Stimulated activated CD4-positive, alpha-beta T cell treated with anti-CD3 and anti-CD28 coated beads, Interleukin-12 subunit alpha, Interleukin-12 subunit beta, amount 100 ng/mL, for 4 hours (primary cell): ENCODE results near the gene FRMD4A.

Source experiments
- DNase-seq: peaks from one replicate; pipeline ENCODE4 v3.0.0-alpha.2; 2020

The FRMD4A gene

DNA sequence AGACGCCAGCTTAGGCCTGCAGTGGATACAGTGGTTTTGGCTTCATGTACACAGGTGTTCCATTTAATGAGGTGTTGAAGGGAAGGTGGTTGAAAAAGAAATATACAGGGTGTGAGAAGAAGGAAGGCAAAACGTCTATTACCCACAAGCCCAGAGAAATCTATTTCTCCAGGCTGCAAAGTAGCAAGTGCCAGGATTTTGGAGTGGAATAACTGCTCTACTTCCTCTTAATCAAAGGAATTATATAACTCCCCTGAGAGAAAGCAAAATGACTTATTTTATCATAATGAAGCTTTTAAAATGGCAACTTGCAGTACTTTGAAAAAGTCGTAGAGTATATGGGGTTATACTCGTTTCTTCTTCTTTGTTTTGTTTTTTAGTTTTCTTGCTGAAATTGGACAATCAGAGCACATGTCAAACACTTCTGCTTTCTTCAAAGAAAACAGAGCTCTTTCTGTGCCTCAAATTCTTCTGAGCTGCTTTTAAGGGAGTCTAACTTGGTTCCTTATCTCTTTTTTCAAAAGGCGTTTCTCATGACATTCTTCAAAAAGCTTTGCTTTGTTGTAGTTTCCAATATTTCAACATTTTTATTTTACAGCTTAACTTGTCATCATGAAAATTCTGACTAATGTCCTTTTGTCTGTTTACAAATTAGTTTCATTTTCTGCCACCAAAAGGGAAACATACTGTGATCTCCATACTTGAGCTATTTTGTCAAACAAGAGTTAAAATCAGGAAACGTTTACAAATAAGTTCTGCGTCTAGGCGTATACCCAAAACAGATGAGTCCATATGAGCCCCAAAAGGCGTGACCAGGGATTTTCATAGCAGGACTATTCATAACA lies 289.7 kb downstream of the FRMD4A start:
- DNase-seq, result no peak

DNA sequence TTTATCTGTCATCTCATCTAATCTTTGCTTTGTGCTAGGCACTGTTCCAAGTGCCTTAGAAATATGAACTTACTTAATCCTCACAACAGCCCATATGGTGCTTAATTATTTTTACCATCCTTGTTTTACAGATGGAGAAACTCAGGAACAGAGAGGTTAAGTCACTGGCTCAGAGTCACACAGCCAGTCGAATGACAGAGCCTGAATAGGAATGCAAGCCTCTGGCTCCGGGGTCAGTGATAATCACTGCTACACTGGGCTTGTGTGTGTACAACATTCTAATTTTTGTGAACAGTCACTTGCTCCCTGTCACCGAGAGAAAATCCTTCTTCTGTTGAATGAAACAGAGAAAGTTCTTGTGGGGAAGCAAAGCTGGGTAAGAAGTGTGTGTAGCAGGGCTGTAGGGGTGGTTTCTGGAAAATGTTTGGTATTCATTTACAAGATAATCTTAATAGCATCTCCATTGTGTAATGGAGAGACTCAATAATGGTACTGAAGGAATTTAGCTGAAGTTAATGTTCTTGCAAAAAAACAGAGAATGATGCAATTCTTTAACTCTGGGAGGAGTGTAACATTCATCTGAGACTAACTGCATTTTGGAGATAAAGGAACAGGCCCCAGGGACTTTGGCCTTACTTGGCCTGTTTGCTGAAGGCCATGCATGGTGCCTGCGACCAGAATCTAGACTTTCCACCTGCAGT lies 290.6 kb downstream of the FRMD4A start:
- DNase-seq, result no peak

DNA sequence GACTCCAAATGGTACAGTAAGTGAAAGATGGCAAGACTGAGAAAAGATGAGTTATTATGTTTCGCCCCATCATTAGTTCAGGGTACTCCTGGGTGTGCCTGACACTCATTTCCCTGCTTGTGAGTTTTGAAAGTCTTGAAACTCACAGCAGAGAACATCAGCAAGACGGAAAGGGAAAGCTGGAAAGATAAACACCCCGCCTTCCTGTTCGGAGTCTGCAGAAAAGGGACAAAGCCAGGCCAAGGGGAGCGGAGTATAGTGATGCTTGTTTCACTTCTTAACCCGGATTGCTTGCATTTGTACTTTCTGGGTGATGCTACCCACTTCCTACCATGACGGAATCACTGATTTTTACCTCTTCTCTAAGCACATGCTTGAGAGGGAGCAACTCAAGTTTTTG lies 294.5 kb downstream of the FRMD4A start:
- no peak for DNase-seq

DNA sequence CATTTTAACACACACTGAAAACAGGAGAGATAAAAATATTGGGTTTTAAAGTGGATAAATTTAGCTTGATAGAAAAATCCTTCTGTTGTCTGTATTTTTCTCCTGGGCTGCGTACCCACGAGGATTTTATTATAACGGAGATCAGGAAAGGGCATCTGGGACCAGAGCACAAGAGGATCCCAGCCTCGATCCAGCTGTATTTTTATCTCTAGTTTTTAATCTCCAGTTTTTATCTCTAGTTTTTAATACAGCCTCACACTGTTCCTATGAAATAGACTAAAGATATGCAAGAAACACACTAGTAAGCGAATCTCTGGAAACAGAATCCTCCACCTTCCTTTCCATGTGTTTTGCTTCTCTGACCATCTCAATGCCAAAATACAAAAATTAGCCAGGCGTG lies 295.2 kb downstream of the FRMD4A start:
- no peak for DNase-seq

DNA sequence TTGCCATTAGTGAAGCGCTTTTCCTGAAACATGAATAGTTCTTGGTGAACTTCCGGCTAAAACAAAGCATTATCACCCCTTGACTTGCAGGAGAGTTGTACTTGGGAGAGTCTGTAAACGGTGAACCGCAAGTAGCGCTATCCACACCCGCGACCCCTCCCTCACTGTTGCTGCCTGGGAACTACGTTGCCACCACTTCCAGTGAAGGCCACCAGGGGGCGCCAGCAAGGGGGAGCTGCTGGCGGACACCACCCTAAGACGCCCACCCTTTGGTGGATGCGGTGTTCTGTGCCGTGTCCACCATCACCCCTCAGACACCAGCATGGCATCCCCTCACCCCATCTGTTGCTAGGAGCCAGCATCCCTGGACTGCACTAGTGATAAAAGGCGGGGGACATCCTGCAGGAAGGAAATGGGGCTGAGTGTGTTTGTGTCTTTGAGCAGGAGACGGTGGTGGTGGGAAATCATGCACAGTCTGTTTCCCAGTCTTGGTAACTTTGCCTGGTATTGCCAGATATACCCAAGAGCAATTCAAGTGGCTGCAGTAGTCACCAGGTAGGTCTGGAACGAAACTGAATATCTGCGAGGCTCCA lies 298.2 kb downstream of the FRMD4A start:
- DNase-seq, result peak; percentile 43

DNA sequence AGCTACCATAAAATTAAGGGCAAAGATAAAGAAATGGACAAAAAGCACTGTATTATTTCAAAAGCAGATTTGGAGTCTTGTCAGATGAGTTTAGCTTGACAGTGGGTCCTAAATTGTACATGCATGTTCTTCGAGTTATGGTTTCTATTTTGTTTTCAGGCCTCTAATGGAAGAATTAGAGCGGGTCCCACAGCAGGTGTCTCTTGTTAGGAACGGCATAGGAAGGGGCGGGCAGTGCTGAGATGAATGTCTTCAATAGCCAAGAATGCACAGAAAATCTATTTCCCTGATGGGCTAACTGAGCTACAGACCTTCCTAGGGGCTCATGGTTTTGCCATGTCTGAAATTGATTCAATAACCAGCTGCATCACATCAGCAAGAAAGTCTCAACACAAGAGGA lies 304.4 kb downstream of the FRMD4A start:
- DNase-seq, result no peak

DNA sequence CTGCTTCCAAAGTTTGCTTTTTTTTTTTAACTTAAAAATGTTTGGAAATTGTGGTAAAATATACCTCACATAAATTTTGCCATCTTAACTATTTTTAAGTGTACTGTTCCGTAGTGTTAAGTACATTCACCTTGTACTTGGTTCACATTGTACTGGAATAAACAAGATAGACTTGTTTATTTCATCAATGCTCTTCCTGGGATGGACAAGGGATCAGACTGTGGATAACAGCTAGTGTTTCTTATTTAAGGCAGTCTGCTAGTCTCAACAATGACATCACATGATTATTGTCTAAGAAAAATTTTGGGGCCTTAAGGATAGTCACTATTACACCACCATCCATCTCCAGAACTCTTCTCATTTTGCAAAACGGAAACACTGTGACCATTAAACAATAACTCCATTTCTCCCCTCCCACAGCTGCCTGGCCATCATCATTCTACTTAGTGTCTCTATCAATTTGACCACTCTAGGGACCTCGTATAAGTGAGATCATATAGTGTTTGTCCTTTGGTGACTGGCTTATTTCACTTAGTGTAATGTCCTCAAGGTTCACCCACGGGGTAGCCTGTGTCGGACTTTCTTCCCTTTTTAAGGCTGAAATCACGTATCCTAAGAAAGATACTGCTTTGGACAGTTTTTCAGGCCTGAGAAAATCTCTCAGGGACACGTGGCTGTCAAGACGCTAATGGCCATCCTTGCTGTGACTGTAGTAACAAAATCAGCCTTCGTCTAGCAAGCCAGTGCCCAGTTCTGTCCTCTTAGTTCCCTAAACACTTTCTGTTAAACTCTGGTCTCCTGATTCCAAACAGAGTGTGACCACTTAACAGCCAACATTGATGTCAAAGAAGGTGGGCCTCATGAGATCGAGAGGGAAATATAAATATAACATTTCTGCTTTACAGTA lies 305.2 kb downstream of the FRMD4A start:
- DNase-seq, result no peak

DNA sequence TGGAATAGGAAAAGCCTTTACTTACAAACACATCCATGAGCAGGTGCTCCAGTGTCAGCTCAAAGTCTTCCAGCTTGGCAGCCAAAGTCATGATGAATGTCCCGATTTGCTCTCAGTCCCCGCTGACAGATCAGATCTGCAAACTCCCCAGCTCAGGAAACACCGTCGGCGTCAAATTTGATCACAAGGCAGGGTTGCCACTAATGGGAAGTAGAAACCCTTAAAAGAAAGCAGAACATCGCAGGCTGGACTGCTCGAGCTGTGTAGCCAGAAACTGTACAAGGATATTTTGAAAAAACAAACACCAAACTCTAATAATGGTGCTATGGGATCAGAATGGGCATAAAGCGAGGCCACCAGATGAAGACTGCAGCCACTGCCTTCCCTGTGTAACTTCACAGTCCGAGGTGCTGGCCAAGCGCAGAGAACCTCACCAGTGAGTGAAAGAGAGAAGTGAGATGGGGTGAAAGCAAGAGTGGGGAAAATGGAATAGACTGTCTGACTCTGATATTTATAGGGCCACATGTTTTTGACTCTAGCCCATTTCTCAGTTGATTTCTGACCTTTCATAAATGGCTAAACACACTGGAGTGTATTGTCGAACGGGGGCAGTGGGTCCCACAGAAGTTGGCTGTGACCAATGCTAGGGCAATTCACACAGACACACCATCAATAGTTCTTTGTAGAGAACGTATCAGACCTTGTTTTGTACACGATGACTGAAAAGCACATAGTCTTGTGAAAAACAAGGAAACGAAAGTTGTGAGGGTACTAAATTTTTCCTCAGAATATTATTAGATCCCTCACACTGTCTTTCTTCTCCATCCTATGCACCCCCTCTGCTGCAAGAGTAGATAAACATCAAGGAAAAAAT lies 306.2 kb downstream of the FRMD4A start:
- DNase-seq, result no peak

DNA sequence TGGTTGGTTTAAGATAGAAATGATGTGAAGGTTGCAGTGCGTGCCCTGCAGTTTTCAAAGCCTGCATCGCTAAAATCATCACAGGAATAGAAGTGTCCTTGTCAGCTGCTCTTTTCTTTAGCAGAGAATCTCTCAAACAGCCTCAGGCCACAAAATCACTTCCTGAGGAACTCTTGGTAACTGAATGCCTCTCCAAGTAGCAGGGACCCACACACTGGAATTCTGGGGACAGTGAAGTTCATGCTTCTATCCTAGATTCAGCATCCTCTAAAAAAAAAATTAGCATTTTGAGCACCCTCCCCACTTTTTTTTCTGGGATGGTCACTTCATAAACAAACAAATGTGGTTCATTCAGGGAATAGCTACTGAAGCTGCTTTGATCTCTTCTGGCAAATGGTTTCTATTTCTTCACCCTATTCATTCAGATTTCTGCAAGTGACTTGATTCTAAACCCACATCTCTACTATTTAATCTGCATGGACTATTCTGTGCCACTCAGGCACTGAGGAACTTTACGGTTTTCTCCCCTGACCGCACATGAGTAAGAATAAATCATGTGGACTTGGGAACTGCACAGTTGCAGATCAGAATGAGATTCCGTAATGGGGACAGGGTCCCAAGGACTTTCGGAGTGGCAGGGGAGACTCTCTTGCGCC lies 306.9 kb downstream of the FRMD4A start:
- no peak for DNase-seq

DNA sequence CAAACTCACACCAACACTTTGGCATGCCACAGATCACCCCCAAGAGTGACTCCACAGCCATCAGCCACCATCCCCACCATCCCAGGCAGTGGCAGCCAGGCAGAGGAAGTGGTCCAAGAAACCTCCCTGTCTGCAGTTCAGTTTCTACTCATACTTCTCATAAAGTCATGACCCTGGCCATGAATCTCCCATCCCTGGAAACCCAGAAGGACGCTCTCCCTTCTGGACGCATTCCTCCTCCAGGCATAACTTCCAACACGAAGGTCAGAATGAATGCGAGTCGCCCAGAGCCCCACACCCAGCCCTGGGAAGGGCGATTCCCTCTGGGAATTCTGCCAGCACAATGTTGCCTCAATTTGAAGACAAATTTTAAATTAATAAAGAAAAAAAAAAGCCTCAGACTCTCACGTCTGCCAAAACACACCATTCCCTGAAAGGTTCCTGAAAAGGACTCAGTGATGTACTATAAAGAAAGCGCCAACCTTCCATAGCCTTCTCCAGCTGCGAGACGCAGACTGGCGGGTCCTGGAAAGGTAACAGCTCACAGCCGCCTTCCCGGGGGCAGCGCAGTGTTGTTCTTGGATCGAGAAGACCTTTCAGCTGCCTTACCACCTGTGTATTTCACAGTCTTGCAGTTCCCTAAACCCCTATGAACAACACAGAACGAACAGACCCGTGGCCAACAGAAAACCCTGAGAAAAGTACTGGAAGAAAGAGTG lies 307.6 kb downstream of the FRMD4A start:
- DNase-seq, result no peak

DNA sequence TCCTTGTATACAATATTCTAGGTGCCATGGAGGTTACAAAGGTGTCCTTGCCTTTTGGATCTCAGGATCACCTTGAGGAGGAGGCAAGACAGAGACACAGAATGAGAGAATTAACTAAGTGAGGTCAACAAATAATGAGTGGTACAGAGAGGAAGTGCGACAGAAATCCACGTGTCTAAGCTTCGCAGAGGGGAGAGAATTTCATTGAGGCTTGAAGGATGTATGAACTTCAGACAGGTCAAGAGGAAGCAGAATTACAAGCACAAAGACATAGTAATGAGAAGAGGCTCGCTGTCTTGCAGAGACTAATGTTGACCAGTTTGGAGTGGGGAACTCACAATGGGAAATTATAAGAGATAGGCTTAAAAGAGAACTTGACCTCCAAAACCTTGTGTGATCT lies 308.7 kb downstream of the FRMD4A start:
- no peak for DNase-seq

DNA sequence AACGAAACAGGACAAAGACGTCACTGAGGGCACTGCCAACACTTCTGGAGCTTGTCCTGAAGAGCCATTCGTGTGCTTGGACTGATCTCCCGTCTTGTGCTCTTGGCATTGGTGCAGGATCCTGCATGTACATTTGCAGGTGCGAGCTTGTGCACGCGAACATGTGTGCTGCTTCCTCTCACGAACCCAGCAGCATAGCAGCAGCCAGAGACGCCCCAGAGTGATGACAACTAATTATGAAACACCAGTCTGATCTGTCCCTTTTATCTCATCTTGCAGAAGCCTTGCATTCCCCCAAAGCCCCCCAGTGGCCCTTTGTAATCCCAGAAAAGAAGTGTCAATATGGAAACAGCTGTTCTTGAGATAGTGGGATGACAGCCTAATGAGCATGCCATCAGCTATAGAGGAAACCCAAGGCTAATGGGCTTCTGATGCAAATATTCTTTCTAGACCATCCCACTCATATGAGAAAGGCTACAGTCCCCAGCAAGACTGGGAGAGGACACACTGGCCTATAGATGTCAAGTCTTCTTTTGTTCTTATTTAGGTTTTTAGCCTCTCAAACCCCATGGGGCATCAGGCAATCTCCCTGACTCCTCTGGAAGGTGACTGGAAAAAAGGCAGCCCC lies 310.6 kb downstream of the FRMD4A start:
- DNase-seq, result no peak

DNA sequence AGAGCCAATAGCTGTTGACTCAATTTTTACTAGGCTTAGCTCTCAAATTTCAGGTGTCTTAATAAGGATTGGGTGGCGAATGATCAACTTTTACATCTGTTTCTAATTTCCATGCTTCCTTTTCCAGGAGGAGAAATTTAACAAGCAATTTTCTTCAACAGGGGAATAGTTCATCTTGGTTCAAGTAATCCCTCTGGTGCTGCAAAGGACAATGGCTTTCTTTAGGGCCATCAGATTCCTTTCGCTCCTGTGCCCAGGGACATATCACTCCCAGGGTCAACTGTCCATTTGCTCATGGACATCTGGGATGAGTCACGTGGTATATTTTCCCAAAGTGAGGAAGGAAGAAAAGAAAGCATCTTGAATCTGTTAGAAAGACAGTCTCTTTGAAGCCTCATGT lies 313.3 kb downstream of the FRMD4A start:
- DNase-seq, result no peak

DNA sequence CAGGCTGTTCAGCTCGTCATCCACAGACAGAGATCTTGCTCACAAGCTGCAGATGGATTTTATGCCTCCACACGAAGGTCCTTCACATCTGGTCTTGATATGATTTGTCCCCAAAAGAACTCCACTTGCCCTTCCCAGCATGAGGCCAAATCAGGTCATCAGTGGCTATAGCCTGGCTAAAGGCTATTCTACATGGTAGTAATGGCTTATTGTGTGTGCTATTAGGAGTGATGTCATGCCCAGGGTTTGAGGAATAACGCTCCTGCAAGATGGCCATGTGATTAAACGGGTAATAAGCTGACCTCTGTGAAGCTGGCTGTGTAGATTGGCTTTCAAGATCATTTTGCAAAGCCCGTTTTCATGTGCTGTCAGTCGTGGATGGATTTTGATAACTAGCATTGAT lies 313.8 kb downstream of the FRMD4A start:
- DNase-seq, result no peak

DNA sequence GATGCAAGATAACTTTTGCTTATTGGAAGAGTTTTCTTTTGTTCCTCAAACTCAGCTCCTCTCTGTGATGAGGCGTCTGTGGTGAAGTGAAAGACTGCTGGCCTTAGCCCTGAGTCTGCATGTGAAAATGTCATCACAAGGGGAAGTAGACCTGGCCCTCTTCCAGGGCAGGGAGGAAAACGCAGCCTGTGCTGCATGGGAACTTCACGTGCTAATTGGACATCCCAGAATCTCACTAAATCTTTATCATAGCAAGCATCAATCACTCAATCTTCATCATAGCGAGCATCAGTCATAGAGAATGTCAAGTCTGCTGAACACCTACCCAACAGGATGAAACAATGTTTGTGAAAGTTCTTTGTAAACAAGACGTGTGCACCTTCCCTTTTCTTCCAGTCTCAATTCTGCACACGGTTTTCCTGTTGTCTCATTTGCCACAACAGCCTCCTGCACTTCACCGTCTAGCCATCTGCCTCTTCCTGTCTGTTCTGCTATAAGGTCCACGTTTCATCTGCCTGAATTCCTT lies 314.6 kb downstream of the FRMD4A start:
- DNase-seq, result no peak

DNA sequence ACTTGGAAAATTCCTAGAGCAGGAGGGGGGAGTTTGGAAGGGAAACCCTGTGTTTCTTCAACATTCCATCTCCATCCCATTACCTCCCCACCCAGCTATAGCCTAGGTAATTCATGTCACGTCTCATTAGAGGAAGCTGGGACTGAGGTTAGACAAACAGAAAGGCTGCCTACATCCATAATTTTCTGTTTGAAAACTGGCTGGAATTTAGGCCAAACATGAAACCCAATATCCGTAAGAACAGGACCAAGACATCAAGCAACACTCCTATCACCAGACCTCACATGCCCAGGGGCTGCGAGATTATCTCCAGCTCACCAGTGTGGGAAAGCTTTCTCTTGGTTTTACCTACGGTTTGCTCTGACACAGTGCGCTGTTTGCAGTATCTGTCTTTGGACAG lies 316.3 kb downstream of the FRMD4A start:
- DNase-seq, result no peak

DNA sequence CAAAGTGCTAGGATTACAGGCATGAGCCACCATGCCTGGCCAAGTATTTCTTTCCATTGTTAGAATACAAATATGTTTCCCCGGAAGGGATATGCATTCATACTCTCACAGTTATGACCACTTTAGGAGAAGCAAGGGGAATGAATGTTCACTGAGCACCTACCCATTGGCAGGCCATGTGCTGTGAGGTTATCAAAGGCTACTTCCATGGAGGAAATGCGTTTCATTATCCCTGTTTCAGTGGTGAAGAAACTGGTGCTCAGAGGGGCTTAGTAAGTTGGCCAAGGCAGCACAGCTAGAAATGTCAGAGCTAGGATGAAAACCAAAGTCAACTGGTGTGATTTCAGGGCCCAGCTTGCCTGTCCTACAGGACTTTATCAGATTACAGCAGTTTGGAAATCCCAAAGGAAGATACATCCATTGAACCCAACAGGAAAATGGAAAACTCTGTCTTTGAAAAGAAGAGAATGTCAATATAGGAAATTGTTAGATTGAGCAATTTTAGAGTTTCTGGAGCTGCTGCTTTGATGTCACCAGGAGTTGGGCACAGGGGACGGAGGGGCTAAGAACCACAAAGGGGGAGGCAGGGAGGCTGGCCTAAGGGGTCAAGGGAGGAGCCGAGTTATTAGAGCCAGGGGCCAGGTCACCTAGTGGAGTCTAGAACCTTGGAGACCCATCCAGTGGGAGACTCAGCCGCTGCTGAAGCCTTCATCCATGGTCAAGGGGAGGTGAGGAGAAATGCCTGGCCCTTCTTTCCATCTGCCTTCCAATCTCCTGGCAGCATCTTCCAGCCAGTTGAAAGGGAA lies 319.8 kb downstream of the FRMD4A start:
- DNase-seq, result no peak

DNA sequence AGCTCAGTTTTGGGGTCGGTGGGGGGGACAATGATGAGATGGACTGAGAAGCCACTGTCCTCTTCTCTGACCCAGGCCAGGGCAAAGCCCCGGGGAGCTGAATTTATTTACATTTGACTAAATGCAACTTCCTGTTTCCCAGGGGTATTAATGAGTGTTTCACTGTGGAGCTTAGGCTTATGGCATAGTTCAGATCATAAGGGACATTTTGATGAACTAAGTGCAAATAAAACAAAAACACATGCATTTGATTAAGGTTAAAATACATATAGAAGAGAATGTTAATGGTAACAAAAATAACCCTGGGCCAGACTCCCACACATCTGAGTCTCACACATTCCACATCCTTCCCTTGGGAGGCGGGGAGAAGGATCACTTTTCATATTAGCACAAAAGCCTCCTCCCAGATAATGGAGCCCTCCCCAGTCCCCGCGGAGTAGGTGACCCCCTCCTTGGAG lies 320.6 kb downstream of the FRMD4A start:
- DNase-seq, result no peak
